ENCODE data around the gene GRIP2. TPM values are rescaled to one million over a fixed set of nuclear protein-coding genes. Genes with fewer than 3 reads are reported as not detected.

Gene GRIP2
- total and polyA plus RNA-seq, 2 donors (not counting 1 experiment from before 2014, with no cell fraction given), result under 0.01 to 0.87 TPM

GRCh38 chr3:14505803-14506500 lies 34.2 kb downstream of the GRIP2 start:
- Histone ChIP-seq H3K27me3 (ENCODE audit: control insufficient read depth, insufficient read depth, low read length) (no peaks in the 10 kb centered on the region), H3K9me3 (ENCODE audit: control insufficient read depth, insufficient read depth, low read depth, low read length) (no peaks in the 10 kb centered on the region), H3K4me1 (ENCODE audit: control insufficient read depth, extremely low read depth, insufficient read depth, low read length) (no peaks in the 10 kb centered on the region), H3K9ac (ENCODE audit: insufficient read depth, low read length) (no peak overlapping the region), H4K20me1 (ENCODE audit: control insufficient read depth, extremely low read depth, insufficient read depth, low read length) (no peaks in the 10 kb centered on the region), H3K4me3 (replicated peaks in 1 of 4; ENCODE audit: control extremely low read depth in 1 of 4, insufficient read depth in 1 of 4, low read depth in 3 of 4, low read length in 4 of 4) (no peak overlapping the region), H3K4me2 (ENCODE audit: extremely low read depth, insufficient read depth, low read length) (no peak overlapping the region), H3K79me2 (ENCODE audit: control insufficient read depth, insufficient read depth, low read length) (no peaks in the 10 kb centered on the region), H3K36me3 (ENCODE audit: control insufficient read depth, insufficient read depth, low read length) (no peaks in the 10 kb centered on the region), H2AFZ (ENCODE audit: low read length) (no peak overlapping the region), H3K27ac (ENCODE audit: insufficient read depth, low read length) (no peak overlapping the region)
- TF ChIP-seq CTCF (conservative IDR thresholded peaks at IDR 0.05 in 1 of 2, IDR thresholded peaks at IDR 0.05 in 1 of 2; ENCODE audit: low read depth in 1 of 2, low read length in 2 of 2), result no peak
- no peak for DNase-seq (ENCODE audit: low read depth in 2 of 2)

DNA sequence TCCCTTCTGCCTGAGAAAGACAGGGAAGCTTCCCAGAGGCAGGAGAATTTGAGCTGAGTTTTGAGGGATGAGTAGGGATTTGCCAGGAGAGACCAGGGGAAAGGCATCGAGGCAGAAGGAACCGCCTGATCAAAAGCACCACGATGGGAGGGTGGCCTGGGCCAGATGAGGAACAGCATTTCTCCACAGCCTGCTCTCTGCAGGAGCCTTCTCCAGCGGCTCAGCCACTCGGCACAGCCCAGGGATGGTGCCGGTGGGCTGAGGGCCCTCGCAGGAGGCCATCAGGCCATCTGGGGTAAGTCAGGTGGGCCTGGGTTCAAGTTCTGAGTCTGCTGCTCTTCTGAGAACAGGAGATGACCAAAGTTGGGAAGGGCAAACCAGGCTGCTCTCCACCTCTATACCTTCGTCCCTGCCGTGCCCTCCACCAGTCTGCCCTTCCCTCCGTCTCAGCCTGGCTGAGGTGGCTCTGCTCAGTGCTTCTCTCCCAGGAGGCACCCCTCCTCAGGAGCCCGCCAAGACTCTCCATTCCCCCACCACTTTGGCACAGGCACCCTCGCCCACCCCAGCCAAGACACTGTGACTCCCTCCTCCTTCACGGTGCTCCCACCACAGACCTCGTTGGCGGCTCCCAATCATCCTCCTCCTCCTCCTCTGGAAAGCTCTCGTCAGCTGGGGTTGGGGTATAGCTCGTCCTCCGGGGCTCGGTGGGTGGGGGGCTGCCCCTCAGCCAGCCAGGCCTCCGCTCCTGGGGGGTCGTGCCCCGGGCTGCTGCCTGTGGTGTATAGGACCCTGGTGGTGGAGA lies 34.9 kb downstream of the GRIP2 start:
- H4K20me1 ChIP-seq (ENCODE audit: control insufficient read depth, extremely low read depth, insufficient read depth, low read length), result no peaks in the 10 kb centered on the region
- no peak overlapping the region for H3K9ac ChIP-seq (ENCODE audit: insufficient read depth, low read length)
- TF ChIP-seq CTCF (conservative IDR thresholded peaks at IDR 0.05 in 1 of 2, IDR thresholded peaks at IDR 0.05 in 1 of 2; ENCODE audit: low read depth in 1 of 2, low read length in 2 of 2), result no peak
- no peak for TF ChIP-seq EZH2 (IDR thresholded peaks at IDR 0.05; ENCODE audit: low read length, missing control alignments)
- H3K9me3 ChIP-seq (ENCODE audit: control insufficient read depth, insufficient read depth, low read depth, low read length), result no peaks in the 10 kb centered on the region
- H3K27ac ChIP-seq (ENCODE audit: insufficient read depth, low read length), result no peak overlapping the region
- no peaks in the 10 kb centered on the region for H3K79me2 ChIP-seq (ENCODE audit: control insufficient read depth, insufficient read depth, low read length)
- DNase-seq (ENCODE audit: low read depth in 2 of 2), result no peak
- no peaks in the 10 kb centered on the region for H3K36me3 ChIP-seq (ENCODE audit: control insufficient read depth, insufficient read depth, low read length)
- no peak overlapping the region for H2AFZ ChIP-seq (ENCODE audit: low read length)
- H3K4me1 ChIP-seq (ENCODE audit: control insufficient read depth, extremely low read depth, insufficient read depth, low read length), result no peaks in the 10 kb centered on the region
- no peaks in the 10 kb centered on the region for H3K27me3 ChIP-seq (ENCODE audit: control insufficient read depth, insufficient read depth, low read length)
- no peak overlapping the region for H3K4me2 ChIP-seq (ENCODE audit: extremely low read depth, insufficient read depth, low read length)
- no peak overlapping the region for H3K4me3 ChIP-seq (replicated peaks in 1 of 4; ENCODE audit: control extremely low read depth in 1 of 4, insufficient read depth in 1 of 4, low read depth in 3 of 4, low read length in 4 of 4)

GRCh38 chr3:14503706-14504065 lies 36.5 kb downstream of the GRIP2 start:
- no peaks in the 10 kb centered on the region for H3K4me1 ChIP-seq (ENCODE audit: control insufficient read depth, extremely low read depth, insufficient read depth, low read length)

More at GRCh38 chr3:14503706-14504065, 36.5 kb downstream of the GRIP2 start:
- TF ChIP-seq EZH2 (IDR thresholded peaks at IDR 0.05; ENCODE audit: low read length, missing control alignments) (no peak), CTCF (conservative IDR thresholded peaks at IDR 0.05 in 1 of 2, IDR thresholded peaks at IDR 0.05 in 1 of 2; ENCODE audit: low read depth in 1 of 2, low read length in 2 of 2) (no peak)
- Histone ChIP-seq H3K27ac (ENCODE audit: insufficient read depth, low read length) (no peak overlapping the region), H3K9me3 (ENCODE audit: control insufficient read depth, insufficient read depth, low read depth, low read length) (no peaks in the 10 kb centered on the region), H3K36me3 (ENCODE audit: control insufficient read depth, insufficient read depth, low read length) (no peaks in the 10 kb centered on the region), H3K27me3 (ENCODE audit: control insufficient read depth, insufficient read depth, low read length) (no peaks in the 10 kb centered on the region), H3K79me2 (ENCODE audit: control insufficient read depth, insufficient read depth, low read length) (no peaks in the 10 kb centered on the region), H4K20me1 (ENCODE audit: control insufficient read depth, extremely low read depth, insufficient read depth, low read length) (no peaks in the 10 kb centered on the region), H2AFZ (ENCODE audit: low read length) (no peak overlapping the region), H3K4me2 (ENCODE audit: extremely low read depth, insufficient read depth, low read length) (no peak overlapping the region), H3K9ac (ENCODE audit: insufficient read depth, low read length) (no peak overlapping the region), H3K4me3 (replicated peaks in 1 of 4; ENCODE audit: control extremely low read depth in 1 of 4, insufficient read depth in 1 of 4, low read depth in 3 of 4, low read length in 4 of 4) (no peak overlapping the region)
- no peak for DNase-seq (ENCODE audit: low read depth in 2 of 2)
